Thyroid gland (tissue), 4 donors: ENCODE measurements around the gene PCYT2.

Experiments
- CTCF ChIP-seq, 6 experiments: fragments of 200-600 bp in 3 of 6; fragments of 450-650 bp in 3 of 6; sonication (generic) in 3 of 6; IDR thresholded peaks; one replicate each; pipeline ENCODE4 v1.5.1; 2016 to 2019; ENCODE audit warnings: antibody characterized with exemption in 6 of 6, mild to moderate bottlenecking in 2 of 6, inconsistent platforms in 1 of 6, moderate library complexity in 1 of 6
- POLR2A ChIP-seq, 2 donors: fragments of 450-650 bp; IDR thresholded peaks; one replicate each; pipeline ENCODE4 v1.6.1; 2017; ENCODE audit warnings: antibody characterized with exemption in 2 of 2, mild to moderate bottlenecking in 2 of 2, moderate library complexity in 1 of 2

GRCh38 chr17:81877569-81877968 is 33.6 kb downstream of the PCYT2 start:
- TF ChIP-seq POLR2A (IDR thresholded peaks at IDR 0.05) = no peak
- no peak for TF ChIP-seq CTCF (IDR thresholded peaks at IDR 0.05)
